ENCODE measurements around the gene LARP4.
A peak's percentile ranks its signal among the peaks of the same experiment; 100 is the strongest.
"Not testable (repeated sequence)": the region's sequence is repeated elsewhere in the genome, so short reads cannot be mapped to it uniquely, and the experiment has no call there.

The LARP4 gene

DNA sequence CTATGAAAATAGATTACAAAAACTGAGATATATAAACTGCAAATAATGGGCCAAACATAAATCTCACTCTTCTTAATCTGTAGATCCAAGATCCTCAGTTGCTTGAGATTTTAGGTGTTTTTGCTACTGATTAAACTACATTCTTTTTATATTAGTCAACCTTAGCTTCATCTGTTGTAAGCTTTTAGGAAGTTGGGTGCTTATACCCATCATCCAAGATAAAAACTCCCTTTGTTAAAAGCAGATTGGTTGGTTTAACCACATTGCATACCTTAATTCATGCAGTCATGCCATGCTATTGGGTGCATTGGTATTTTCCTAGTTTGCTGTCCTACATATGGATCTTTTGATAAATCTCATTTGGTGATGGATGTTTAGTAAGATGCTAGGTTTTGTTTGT lies 57.9 kb downstream of the LARP4 start:
- TF ChIP-seq PAX5 (IDR thresholded peaks at IDR 0.05; ENCODE audit: insufficient read depth, low read length, severe bottlenecking) (no peak), TAF1 (IDR thresholded peaks at IDR 0.05; ENCODE audit: low read depth, low read length) (no peak), SPI1 (IDR thresholded peaks at IDR 0.05; ENCODE audit: low read depth, low read length) (no peak), POU2F2 (IDR thresholded peaks at IDR 0.05; ENCODE audit: low read depth, low read length) (no peak), POLR2A (IDR thresholded peaks at IDR 0.05; ENCODE audit: low read depth, low read length) (no peak), POLR2AphosphoS5 (IDR thresholded peaks at IDR 0.05; ENCODE audit: low read depth, low read length) (no peak)
- no peak for DNase-seq (ENCODE audit: insufficient read length, low spot score)
- FAIRE-seq, result no peak

DNA sequence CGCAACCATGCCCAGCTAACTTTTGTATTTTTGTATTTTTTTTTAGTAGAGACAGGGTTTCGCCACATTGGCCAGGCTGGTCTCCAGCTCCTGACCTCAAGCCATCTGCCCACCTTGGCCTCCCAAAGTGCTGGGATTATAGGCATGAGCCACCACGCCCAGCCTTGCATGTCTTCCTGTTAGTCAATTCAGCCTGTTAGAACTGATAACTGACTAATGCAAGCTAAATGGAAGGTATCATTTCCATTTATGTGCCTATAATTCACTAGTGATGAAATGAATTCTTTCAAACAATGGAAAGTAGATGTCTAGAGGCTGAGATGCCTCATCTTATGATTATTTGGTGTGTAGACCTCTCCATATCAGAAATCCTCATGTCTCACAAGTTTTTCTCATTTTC lies 66.8 kb downstream of the LARP4 start:
- DNase-seq (ENCODE audit: insufficient read length, low spot score) (no peak), FAIRE-seq (no peak)
- TF ChIP-seq SPI1 (IDR thresholded peaks at IDR 0.05; ENCODE audit: low read depth, low read length), result no peak
- no peak for TF ChIP-seq POLR2A (IDR thresholded peaks at IDR 0.05; ENCODE audit: low read depth, low read length)
- no peak for TF ChIP-seq PAX5 (IDR thresholded peaks at IDR 0.05; ENCODE audit: insufficient read depth, low read length, severe bottlenecking)
- no peak for TF ChIP-seq POU2F2 (IDR thresholded peaks at IDR 0.05; ENCODE audit: low read depth, low read length)
- no peak for TF ChIP-seq TAF1 (IDR thresholded peaks at IDR 0.05; ENCODE audit: low read depth, low read length)
- TF ChIP-seq POLR2AphosphoS5 (IDR thresholded peaks at IDR 0.05; ENCODE audit: low read depth, low read length), result no peak

DNA sequence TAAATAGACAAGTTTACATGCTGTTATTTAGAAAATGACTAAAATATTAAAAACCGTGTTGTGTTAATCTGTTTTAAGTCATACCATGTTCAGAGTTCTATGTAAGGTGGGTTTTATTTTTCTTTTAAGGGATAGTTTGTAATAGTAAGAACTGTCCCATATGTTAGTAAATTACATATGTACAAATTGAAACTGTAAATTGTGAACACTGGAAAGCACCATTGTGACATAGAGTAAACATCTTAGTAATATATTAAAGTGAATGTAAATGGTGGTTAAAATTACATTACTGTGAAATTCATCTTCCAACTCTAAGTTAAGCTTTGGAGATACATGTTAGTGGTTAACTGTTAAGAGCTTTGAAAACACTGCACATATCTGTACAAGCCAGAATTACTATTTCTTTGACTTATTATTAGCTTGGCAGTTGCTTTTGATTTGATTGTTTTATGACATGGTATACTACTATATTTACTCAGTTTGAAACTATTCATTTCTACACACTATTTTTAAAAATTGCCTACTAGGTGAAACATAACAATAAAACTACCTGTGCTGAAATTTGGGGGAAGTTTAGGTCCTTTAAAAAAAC lies 76.7 kb downstream of the LARP4 start:
- no peak for TF ChIP-seq PAX5 (IDR thresholded peaks at IDR 0.05; ENCODE audit: insufficient read depth, low read length, severe bottlenecking)
- TF ChIP-seq POLR2AphosphoS5 (IDR thresholded peaks at IDR 0.05; ENCODE audit: low read depth, low read length), result no peak
- no peak for TF ChIP-seq POLR2A (IDR thresholded peaks at IDR 0.05; ENCODE audit: low read depth, low read length)
- no peak for TF ChIP-seq POU2F2 (IDR thresholded peaks at IDR 0.05; ENCODE audit: low read depth, low read length)
- FAIRE-seq (no peak), DNase-seq (ENCODE audit: insufficient read length, low spot score) (no peak)

DNA sequence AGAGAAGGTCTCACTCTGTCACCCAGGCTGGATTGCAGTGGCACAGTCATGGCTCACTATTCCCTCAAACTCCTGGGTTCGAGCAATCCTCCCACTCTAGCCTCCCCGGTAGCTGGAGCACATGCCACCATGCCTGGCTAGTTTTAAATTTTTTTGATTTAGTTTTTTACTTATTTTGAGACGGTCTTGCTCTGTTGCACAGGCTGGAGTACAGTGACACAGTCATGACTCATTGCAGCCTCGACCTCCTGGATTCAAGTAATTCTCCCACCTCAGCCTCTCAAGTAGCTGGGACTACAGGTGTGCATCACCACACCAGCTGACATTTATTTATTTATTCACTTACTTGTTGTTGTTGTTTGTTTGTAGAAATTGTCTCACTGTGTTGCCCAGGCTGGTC lies 81.9 kb downstream of the LARP4 start:
- no peak for FAIRE-seq

DNA sequence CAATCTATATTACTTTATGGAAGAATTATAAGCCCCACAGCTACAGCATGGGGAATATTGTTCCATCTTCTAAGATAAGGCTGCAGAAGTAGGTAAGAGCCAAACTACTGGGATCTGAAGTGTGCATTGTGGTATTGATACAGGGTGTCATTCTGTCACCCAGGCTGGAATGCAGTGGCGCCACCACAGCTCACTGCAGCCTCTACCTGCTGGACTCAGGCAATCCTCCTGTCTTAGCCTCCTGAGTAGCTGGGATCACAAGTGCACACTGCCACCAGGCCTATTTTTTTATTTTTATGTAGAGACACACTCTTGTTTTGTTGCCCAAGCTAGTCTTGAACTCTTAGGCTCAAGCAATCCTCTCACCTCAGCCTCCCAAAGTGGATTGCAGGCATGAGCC lies 82.8 kb downstream of the LARP4 start:
- DNase-seq (ENCODE audit: insufficient read length, low spot score) (no peak), FAIRE-seq (no peak)
- no peak for TF ChIP-seq SPI1 (IDR thresholded peaks at IDR 0.05; ENCODE audit: low read depth, low read length)
- no peak for TF ChIP-seq POLR2A (IDR thresholded peaks at IDR 0.05; ENCODE audit: low read depth, low read length)
- TF ChIP-seq TAF1 (IDR thresholded peaks at IDR 0.05; ENCODE audit: low read depth, low read length), result no peak
- TF ChIP-seq POU2F2 (IDR thresholded peaks at IDR 0.05; ENCODE audit: low read depth, low read length), result no peak
- no peak for TF ChIP-seq PAX5 (IDR thresholded peaks at IDR 0.05; ENCODE audit: insufficient read depth, low read length, severe bottlenecking)
- no peak for TF ChIP-seq POLR2AphosphoS5 (IDR thresholded peaks at IDR 0.05; ENCODE audit: low read depth, low read length)

More for the DNA sequence above, 81.9 kb downstream of the LARP4 start:
- TF ChIP-seq POLR2A (IDR thresholded peaks at IDR 0.05; ENCODE audit: low read depth, low read length) (no peak), PAX5 (IDR thresholded peaks at IDR 0.05; ENCODE audit: insufficient read depth, low read length, severe bottlenecking) (no peak), POU2F2 (IDR thresholded peaks at IDR 0.05; ENCODE audit: low read depth, low read length) (no peak), POLR2AphosphoS5 (IDR thresholded peaks at IDR 0.05; ENCODE audit: low read depth, low read length) (no peak)
- DNase-seq (ENCODE audit: insufficient read length, low spot score), result no peak

DNA sequence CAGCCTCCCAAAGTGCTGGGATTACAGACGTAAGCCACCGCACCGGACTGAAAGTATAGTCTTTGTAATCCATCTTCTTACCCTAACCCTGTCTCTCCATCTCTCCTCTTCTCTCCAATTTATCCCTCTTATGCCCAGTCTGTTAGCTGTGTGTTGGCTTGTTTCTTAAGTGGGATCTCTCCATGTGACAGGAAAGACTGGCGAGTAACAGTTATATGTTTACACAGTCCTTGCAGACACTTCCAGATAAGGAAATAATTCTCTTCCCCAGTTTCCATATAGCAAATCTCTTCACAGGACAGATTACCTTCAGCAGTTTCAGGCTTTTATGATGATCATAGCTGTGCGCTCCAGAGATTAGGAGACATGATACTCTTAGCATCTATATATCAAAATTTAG lies 88.1 kb downstream of the LARP4 start:
- no peak for DNase-seq (ENCODE audit: insufficient read length, low spot score)
- no peak for FAIRE-seq
- no peak for TF ChIP-seq POU2F2 (IDR thresholded peaks at IDR 0.05; ENCODE audit: low read depth, low read length)
- TF ChIP-seq TAF1 (IDR thresholded peaks at IDR 0.05; ENCODE audit: low read depth, low read length), result no peak
- TF ChIP-seq PAX5 (IDR thresholded peaks at IDR 0.05; ENCODE audit: insufficient read depth, low read length, severe bottlenecking), result no peak
- TF ChIP-seq SPI1 (IDR thresholded peaks at IDR 0.05; ENCODE audit: low read depth, low read length), result no peak
- no peak for TF ChIP-seq POLR2AphosphoS5 (IDR thresholded peaks at IDR 0.05; ENCODE audit: low read depth, low read length)
- TF ChIP-seq POLR2A (IDR thresholded peaks at IDR 0.05; ENCODE audit: low read depth, low read length), result no peak

DNA sequence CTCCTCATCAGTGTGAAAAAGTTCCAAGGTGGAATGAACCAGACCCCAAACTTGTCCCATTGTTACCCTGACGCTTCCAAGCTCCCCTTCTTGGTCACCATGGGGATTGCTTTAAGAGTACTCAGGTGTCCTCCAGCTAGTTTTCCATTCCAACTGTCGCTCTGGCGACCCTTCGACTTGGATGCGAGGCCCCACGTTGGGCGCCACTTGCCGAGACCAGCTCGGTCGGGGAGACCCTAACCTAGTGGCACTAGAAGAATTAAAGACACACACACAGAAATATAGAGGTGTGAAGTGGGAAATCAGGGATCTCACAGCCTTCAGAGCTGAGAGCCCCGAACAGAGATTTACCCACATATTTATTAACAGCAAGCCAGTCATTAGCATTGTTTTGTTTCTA lies 97.4 kb downstream of the LARP4 start:
- FAIRE-seq; DNase-seq (ENCODE audit: insufficient read length, low spot score): not testable (repeated sequence)

DNA sequence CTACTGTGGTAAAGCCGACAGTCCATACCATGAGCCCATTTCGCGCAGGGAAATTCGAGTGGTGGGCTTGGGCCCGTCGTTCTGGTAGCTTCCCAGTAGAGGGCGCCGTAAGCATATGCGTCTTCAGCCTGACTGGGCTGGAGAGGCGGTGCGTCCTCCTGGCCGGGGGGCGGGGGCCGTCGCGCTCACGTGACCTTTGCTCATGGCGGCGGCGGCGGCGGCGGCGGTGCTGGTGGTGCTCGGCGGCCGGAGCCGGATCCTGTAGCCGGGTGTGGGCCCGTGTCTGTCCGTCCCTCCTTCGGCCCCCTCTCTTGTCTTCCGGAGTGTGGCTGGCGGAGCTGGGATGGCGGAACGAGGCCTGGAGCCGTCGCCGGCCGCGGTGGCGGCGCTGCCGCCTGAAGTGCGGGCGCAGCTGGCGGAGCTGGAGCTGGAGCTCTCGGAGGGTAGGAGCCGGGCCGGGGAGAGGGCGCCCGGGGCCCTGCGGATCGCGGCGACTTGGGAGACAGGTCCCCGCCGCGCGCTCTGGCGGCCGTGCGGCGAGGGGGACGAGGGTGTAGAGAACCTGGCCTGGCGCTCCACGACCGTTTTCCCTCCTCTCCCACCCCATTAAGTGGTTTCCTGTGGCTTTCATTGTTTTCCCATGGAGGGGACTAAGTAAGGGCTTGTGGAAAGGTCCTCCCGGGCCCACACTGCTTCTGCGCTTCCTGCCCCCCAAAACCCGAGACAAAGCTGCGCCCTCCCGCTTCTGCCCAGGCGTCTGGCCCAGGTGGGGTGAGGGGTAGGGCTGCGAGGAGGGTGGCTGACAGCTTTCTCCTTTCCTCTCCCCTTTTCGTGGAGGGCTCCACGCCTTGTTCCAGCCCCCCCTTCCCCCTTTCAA lies 104.4 kb downstream of the LARP4 start, which contains the start of gene DIP2B:
DIP2B (plus strand) TSS at position 188 of the 877 bp plus-strand sequence; CDS start at position 344, 156 bp downstream.
- peak; percentile 16; the same call in 1 of the 2 replicates for TF ChIP-seq POLR2A (IDR thresholded peaks at IDR 0.05; ENCODE audit: low read depth, low read length)
- no peak for TF ChIP-seq TAF1 (IDR thresholded peaks at IDR 0.05; ENCODE audit: low read depth, low read length)
- peak; percentile 93 for TF ChIP-seq PAX5 (IDR thresholded peaks at IDR 0.05; ENCODE audit: insufficient read depth, low read length, severe bottlenecking)
- FAIRE-seq, result peak; percentile 71
- peak; percentile 81 for DNase-seq (ENCODE audit: insufficient read length, low spot score)

DNA sequence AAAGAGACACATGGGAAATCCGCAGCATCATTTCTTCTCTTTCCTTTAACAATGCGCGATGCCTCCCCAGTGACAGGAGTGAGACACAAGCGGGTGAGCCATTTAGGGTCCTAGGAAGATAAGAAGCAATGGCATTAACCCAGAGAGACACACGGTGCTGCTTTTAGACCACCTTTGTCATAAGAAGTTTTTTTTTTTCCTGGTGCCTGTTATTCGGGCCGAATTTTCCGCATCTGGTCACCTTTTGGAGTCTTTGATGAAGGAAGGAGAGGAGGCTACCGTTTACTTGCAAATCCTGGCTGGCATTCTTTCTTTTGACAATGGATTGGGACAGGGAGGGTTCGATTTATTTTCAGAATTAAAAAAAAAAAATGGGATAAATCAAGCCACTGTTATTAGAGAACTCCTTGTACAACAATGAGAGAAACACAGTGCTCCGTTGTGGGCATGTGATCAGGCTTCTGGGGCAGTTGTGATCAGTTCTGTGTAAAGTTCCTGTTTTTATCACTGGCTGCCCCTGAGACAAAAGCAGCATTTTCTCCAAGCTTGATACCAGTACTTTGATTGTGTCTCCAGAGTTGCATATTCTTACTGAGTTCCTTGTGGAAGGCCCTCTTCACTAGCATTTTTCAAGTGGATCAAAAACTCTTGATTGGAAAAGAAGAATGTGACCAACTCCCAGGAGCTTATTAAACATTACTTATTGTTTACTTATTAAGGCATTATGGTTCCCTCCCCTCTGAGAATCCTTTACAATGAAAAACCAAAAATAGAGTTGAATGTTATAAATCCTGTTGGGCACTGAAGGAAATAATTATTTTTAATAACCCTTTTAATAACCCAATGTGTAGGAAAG lies 105.2 kb downstream of the LARP4 start:
- TF ChIP-seq POU2F2 (IDR thresholded peaks at IDR 0.05; ENCODE audit: low read depth, low read length), result no peak
- TF ChIP-seq TAF1 (IDR thresholded peaks at IDR 0.05; ENCODE audit: low read depth, low read length), result 0 out of 2 replicates have a peak, but pooled peaks have one; percentile 18
- TF ChIP-seq POLR2A (IDR thresholded peaks at IDR 0.05; ENCODE audit: low read depth, low read length), result no peak
- TF ChIP-seq PAX5 (IDR thresholded peaks at IDR 0.05; ENCODE audit: insufficient read depth, low read length, severe bottlenecking), result no peak
- no peak for TF ChIP-seq SPI1 (IDR thresholded peaks at IDR 0.05; ENCODE audit: low read depth, low read length)
- TF ChIP-seq POLR2AphosphoS5 (IDR thresholded peaks at IDR 0.05; ENCODE audit: low read depth, low read length), result no peak
- FAIRE-seq (no peak), DNase-seq (ENCODE audit: insufficient read length, low spot score) (no peak)

Data from GM12891 (cell line).